PC-9 (cell line): ENCODE measurements around the gene GRIP2. TPM values are rescaled to one million over a fixed set of nuclear protein-coding genes. Genes with fewer than 3 reads are reported as not detected.

Source experiments
- BruUV-seq: library from RNA; stranded (reverse); fragments of 400-500 nt; replicated peaks from 2 replicates; lab custom pipeline; 2021; lab: Mats Ljungman, UMichigan
- CTCF ChIA-PET: fragments of 300-600 bp; sonication (Branson Sonifier 250); formaldehyde crosslinking; loops from one replicate; lab custom pipeline; 2022; ENCODE audit warnings: antibody characterized with exemption; lab: Charles Lee
- POLR2A ChIA-PET: fragments of 300-600 bp; sonication (Branson Sonifier 250); formaldehyde crosslinking; loops from one replicate; lab custom pipeline; 2022; ENCODE audit warnings: antibody characterized with exemption; ENCODE audit not compliant: unreplicated experiment; lab: Charles Lee
- DNase-seq, 2 experiments: peaks; one replicate each; pipeline versions ENCODE4 v3.0.0 to v3.0.0-alpha.2; 2015 to 2022; ENCODE audit warnings: mixed read lengths in 1 of 2
- H2AFZ ChIP-seq: fragments of 200-600 bp; sonication (generic); 2 replicates; pipeline ENCODE4 v1.8.1; 2017; ENCODE audit warnings: antibody characterized with exemption
- H3F3A ChIP-seq: fragments of 200-600 bp; sonication (generic); 2 replicates; pipeline ENCODE4 v1.8.1; 2017; ENCODE audit warnings: antibody characterized with exemption, mild to moderate bottlenecking, low read depth; ENCODE audit not compliant: insufficient read depth
- H3K27ac ChIP-seq: fragments of 200-600 bp; sonication (generic); 2 replicates; pipeline ENCODE4 v1.6.1; 2016; ENCODE audit warnings: mixed run types
- H3K27me3 ChIP-seq: fragments of 200-600 bp; sonication (generic); 2 replicates; pipeline ENCODE4 v1.6.1; 2016; ENCODE audit warnings: low read depth, mixed run types; ENCODE audit not compliant: insufficient read depth
- H3K36me3 ChIP-seq: fragments of 200-600 bp; sonication (generic); 2 replicates; pipeline ENCODE4 v1.6.1; 2016; ENCODE audit warnings: low read depth, mixed run types
- H3K4me1 ChIP-seq: fragments of 200-600 bp; sonication (generic); replicated peaks from 2 replicates; pipeline ENCODE4 v1.6.1; 2016; ENCODE audit warnings: mixed run types; ENCODE audit not compliant: insufficient read depth
- H3K4me2 ChIP-seq: fragments of 200-600 bp; sonication (generic); 2 replicates; pipeline ENCODE4 v1.6.1; 2017; ENCODE audit warnings: mixed run types
- H3K4me3 ChIP-seq: fragments of 200-600 bp; sonication (generic); 2 replicates; pipeline ENCODE4 v1.6.1; 2016; ENCODE audit warnings: mixed run types
- H3K79me2 ChIP-seq: fragments of 200-600 bp; sonication (generic); 2 replicates; pipeline ENCODE4 v1.6.1; 2017; ENCODE audit warnings: low read depth, mixed run types
- H3K9me2 ChIP-seq: fragments of 200-600 bp; sonication (generic); 2 replicates; pipeline ENCODE4 v1.8.1; 2017; ENCODE audit warnings: mild to moderate bottlenecking; ENCODE audit not compliant: insufficient read depth
- H3K9me3 ChIP-seq: fragments of 200-600 bp; sonication (generic); 2 replicates; pipeline ENCODE4 v1.8.1; 2016; ENCODE audit warnings: low read depth; ENCODE audit not compliant: insufficient read depth
- H4K20me1 ChIP-seq: fragments of 200-600 bp; sonication (generic); 2 replicates; pipeline ENCODE4 v1.8.1; 2017; ENCODE audit not compliant: insufficient read depth
- CTCF ChIP-seq: fragments of 200-600 bp; sonication (generic); conservative IDR thresholded peaks from 2 replicates; pipeline ENCODE4 v1.6.1; 2017; ENCODE audit warnings: mixed run types, antibody characterized with exemption, mild to moderate bottlenecking, moderate library complexity
- EZH2 ChIP-seq: fragments of 200-600 bp; sonication (generic); IDR thresholded peaks from 2 replicates; pipeline ENCODE4 v1.8.0; 2017; ENCODE audit warnings: antibody characterized with exemption, low read depth
- intact Hi-C: fragments of 100-400 bp; cut with micrococcal nuclease; formaldehyde crosslinking; loops from one replicate; pipeline ENCODE4 v1.10.0; 2022; ENCODE audit not compliant: unreplicated experiment
- total RNA-seq: library from RNA; stranded (reverse); gene quantifications from 2 replicates; pipeline ENCODE4 v1.2.3, GENCODE V29; 2021

GRIP2 gene
- total RNA-seq, 1 experiment from 2014 or later: not detected

GRCh38 chr3:14448756-14449727 lies 91.1 kb downstream of the GRIP2 start:
- Histone ChIP-seq H4K20me1 (peaks cover 15% of the 10 kb centered on the region), H3K9me3 (no peaks in the 10 kb centered on the region), H3K27me3 (no peaks in the 10 kb centered on the region), H3F3A (peaks cover 78% of the 10 kb centered on the region), H3K4me3 (no peak overlapping the region), H3K9me2 (no peaks in the 10 kb centered on the region), H3K4me1 (peaks cover 29% of the 10 kb centered on the region), H3K79me2 (peaks cover 7% of the 10 kb centered on the region; the same call in 1 of the 2 replicates), H2AFZ (no peak overlapping the region), H3K36me3 (peaks cover 40% of the 10 kb centered on the region), H3K4me2 (no peak overlapping the region), H3K27ac (no peak overlapping the region)
- ChIA-PET POLR2A (interaction anchor here (0.5 kb wide), 1 partner anchor 657 kb away, joined by 3 read pairs; no protein-coding TSS in a partner anchor), CTCF (no interaction called here)
- intact Hi-C loops: no loop called here
- no TSS peak for BruUV-seq
- TF ChIP-seq EZH2: no peak
- no peak for TF ChIP-seq CTCF
- no peak for DNase-seq

- Histone ChIP-seq H3K9me3 (no peaks in the 10 kb centered on the region), H3K4me1 (peaks cover 23% of the 10 kb centered on the region), H2AFZ (no peak overlapping the region), H3K4me3 (no peak overlapping the region), H3F3A (peaks cover 73% of the 10 kb centered on the region), H3K9me2 (no peaks in the 10 kb centered on the region), H3K79me2 (peaks cover 10% of the 10 kb centered on the region), H4K20me1 (peaks cover 19% of the 10 kb centered on the region), H3K36me3 (peaks cover 38% of the 10 kb centered on the region), H3K4me2 (no peak overlapping the region), H3K27me3 (no peaks in the 10 kb centered on the region), H3K27ac (no peak overlapping the region)
- DNase-seq: no peak
- TF ChIP-seq EZH2: no peak
- TF ChIP-seq CTCF: no peak
- ChIA-PET CTCF (no interaction called here), POLR2A (interaction anchor here (0.5 to 0.6 kb wide), 2 partner anchors 23 to 656 kb away, joined by 3 to 13 read pairs; no protein-coding TSS in a partner anchor)
- intact Hi-C loops: no loop called here
- BruUV-seq: no TSS peak
Measured at GRCh38 chr3:14448063-14448462, 92.1 kb downstream of the GRIP2 start.

- Histone ChIP-seq H3K9me2 (no peaks in the 10 kb centered on the region), H2AFZ (no peak overlapping the region), H3K9me3 (no peaks in the 10 kb centered on the region), H3K27me3 (no peaks in the 10 kb centered on the region), H4K20me1 (peaks cover 25% of the 10 kb centered on the region), H3K4me2 (no peak overlapping the region), H3K4me1 (peaks cover 21% of the 10 kb centered on the region), H3K27ac (no peak overlapping the region), H3K79me2 (peaks cover 20% of the 10 kb centered on the region), H3K36me3 (peaks cover 38% of the 10 kb centered on the region), H3K4me3 (no peak overlapping the region), H3F3A (peaks cover 68% of the 10 kb centered on the region)
- CTCF ChIA-PET: no interaction called here
- POLR2A ChIA-PET: no interaction called here
- intact Hi-C loops: no loop called here
- DNase-seq: no peak
- TF ChIP-seq CTCF (no peak), EZH2 (no peak)
- BruUV-seq: no TSS peak
Measured at GRCh38 chr3:14446988-14447570, 93.1 kb downstream of the GRIP2 start.
